Heart left ventricle (tissue), 16 donors: ENCODE results near the gene EIF2B5. TPM values are rescaled to one million over a fixed set of nuclear protein-coding genes. Genes with fewer than 3 reads are reported as not detected.

Experiments
- ATAC-seq, 4 donors: fragments of 200-7000 bp; cut with Tn5 transposase; one replicate each; pipeline ENCODE4 v1.9.1; 2020 to 2022; ENCODE audit warnings: moderate library complexity in 4 of 4, mild to moderate bottlenecking in 3 of 4, moderate number of reproducible peaks in 1 of 4
- DNase-seq, 5 donors: peaks; one replicate each; pipeline ENCODE4 v3.0.0-alpha.2; 2020
- H3K27ac ChIP-seq, 12 donors: fragments of 200-600 bp; sonication (generic) in 4 of 12; one replicate each; pipeline versions ENCODE4 v1.5.0 to v1.8.0; 2016 to 2022; ENCODE audit warnings: mild to moderate bottlenecking in 2 of 12
- H3K27me3 ChIP-seq, 9 donors: fragments of 200-600 bp; sonication (generic) in 2 of 9; one replicate each; pipeline versions ENCODE4 v1.5.1 to v1.8.0; 2016 to 2022; ENCODE audit warnings: mild to moderate bottlenecking in 3 of 9
- H3K36me3 ChIP-seq, 9 donors: fragments of 200-600 bp; sonication (generic) in 2 of 9; one replicate each; pipeline versions ENCODE4 v1.5.0 to v1.8.0; 2018 to 2022; ENCODE audit warnings: mild to moderate bottlenecking in 2 of 9
- H3K4me1 ChIP-seq, 12 donors: fragments of 200-600 bp; sonication (generic) in 4 of 12; one replicate each; pipeline versions ENCODE4 v1.5.0 to v1.8.0; 2016 to 2022; ENCODE audit warnings: mild to moderate bottlenecking in 3 of 12
- H3K4me3 ChIP-seq, 12 donors: fragments of 200-600 bp; sonication (generic) in 4 of 12; one replicate each; pipeline versions ENCODE4 v1.5.0 to v1.8.0; 2017 to 2022; ENCODE audit warnings: mild to moderate bottlenecking in 9 of 12, moderate library complexity in 4 of 12
- H3K9me3 ChIP-seq, 12 donors: fragments of 200-600 bp; sonication (generic) in 4 of 12; one replicate each; pipeline versions ENCODE4 v1.5.0 to v1.8.0; 2016 to 2022; ENCODE audit warnings: mild to moderate bottlenecking in 1 of 12
- POLR2A ChIP-seq, 2 donors: fragments of 450-650 bp; IDR thresholded peaks; one replicate each; pipeline ENCODE4 v1.6.1; 2017; ENCODE audit warnings: antibody characterized with exemption in 2 of 2, mild to moderate bottlenecking in 2 of 2, moderate library complexity in 2 of 2
- WGBS, 4 donors: extraction: QIAGEN DNeasy Blood & Tissue Kit in 2 of 4; methylation state at CpG; one replicate each; pipeline versions ENCODE4 v1.1.5 to v1.1.7; 2013 to 2018; 5-methylcytosine and 5-hydroxymethylcytosine counted together
- intact Hi-C, 10 donors: fragments of 100-400 bp; cut with DNase I; formaldehyde crosslinking; loops; one replicate each; pipeline versions ENCODE4 v1.11.1 to v1.14.2; 2022
- polyA plus RNA-seq, 2 donors: library from polyadenylated mRNA; stranded (reverse); fragments of 200-250 nt; gene quantifications; one replicate each; pipeline ENCODE4 v1.2.3, GENCODE V29; 2013
- total RNA-seq, 9 donors: library from RNA; depleted of rRNA in 2 of 9; stranded (reverse); fragments of >200 nt in 2 of 9; fragmentation: NEBNext Ultra II Directional in 3 of 9; extraction: Animal tissue kit (Norgen Biotek cat#: 25700) in 3 of 9; gene quantifications; one replicate each; pipeline versions ENCODE4 v1.1.0 to v1.2.4, GENCODE V29; 2016 to 2023
- TF ChIP-seq, protein P1 (sequence below), 12 donors: fragments of 200-600 bp; sonication (generic) in 4 of 12; IDR thresholded peaks; one replicate each; pipeline versions ENCODE4 v1.5.0 to v1.8.0; 2018 to 2022; ENCODE audit warnings: antibody characterized with exemption in 12 of 12, mild to moderate bottlenecking in 5 of 12
- donor health status: ischemic (EF 13 %, LVEDD 7.1; RV severe dilation, severe dysfunction).
- donor health status: healthy with polysubstance abuse.
- donor health status: DM: no; HTN: yes; CAD: no.
- donor health status: DM: no; HTN: no; CAD: no.
- donor health status: ischemic (EF 25% LVEDD 6.9; RV normal size, moderate dysfunction).
- donor health status: ischemic (EF 25% LVEDD 5.7; RV mildly dilated, moderate dysfunction).
- donor health status: healthy.
- donor health status: DM: yes; HTN: yes; CAD: no.
- donor health status: ischemic (EF 35%, LVEDD 5.7; RV mildly dilated, moderate dysfunction).
- donor health status: nonischemic (EF 11% LVEDD 7.7; RV severe dilation, severe dysfunction).
- donor health status: DM: yes; HTN: yes; CAD: no.
- donor health status: PGD.
- donor health status: ischemic (EF 29% LVEDD 5.4; RV normal size, mild dysfunction).
- donor health status: nonischemic (EF 23%, LVEDD 6.1; RV moderate dilation, normal function).

The EIF2B5 gene
- total and polyA plus RNA-seq, 11 donors, result 24.5 to 58.2 (median 30.9) TPM

- H3K4me3 ChIP-seq, result peak overlapping the region; percentile 64 to 100 (median 97)
- H3K27ac ChIP-seq, result peak overlapping the region; percentile 49 to 99 (median 96)
- no peaks in the 10 kb centered on the region for H3K9me3 ChIP-seq
- 26 to 34% (median 29%) methylated on average over 3 of the region's 3 CpGs for WGBS, 4 donors
- peaks cover 3 to 66% (median 62%) of the 10 kb centered on the region in 9 donors for H3K36me3 ChIP-seq
- ATAC-seq, result no peak
- intact Hi-C loops, result loop anchor here in 4 of 10 donors (1.0 to 10.0 kb wide), 5 partner anchors 19 to 141 kb away; partner anchors contain the start of genes DVL3 (in 1 of the 4), EIF4G1 (in 1 of the 4) and PSMD2 (in 1 of the 4)
- H3K4me1 ChIP-seq, result peaks cover 0 to 60% (median 33%) of the 10 kb centered on the region in 12 donors
- no peaks in the 10 kb centered on the region for H3K27me3 ChIP-seq
- DNase-seq, result no peak
- no peak for TF ChIP-seq POLR2A (IDR thresholded peaks at IDR 0.05)
- TF ChIP-seq, protein P1, sequence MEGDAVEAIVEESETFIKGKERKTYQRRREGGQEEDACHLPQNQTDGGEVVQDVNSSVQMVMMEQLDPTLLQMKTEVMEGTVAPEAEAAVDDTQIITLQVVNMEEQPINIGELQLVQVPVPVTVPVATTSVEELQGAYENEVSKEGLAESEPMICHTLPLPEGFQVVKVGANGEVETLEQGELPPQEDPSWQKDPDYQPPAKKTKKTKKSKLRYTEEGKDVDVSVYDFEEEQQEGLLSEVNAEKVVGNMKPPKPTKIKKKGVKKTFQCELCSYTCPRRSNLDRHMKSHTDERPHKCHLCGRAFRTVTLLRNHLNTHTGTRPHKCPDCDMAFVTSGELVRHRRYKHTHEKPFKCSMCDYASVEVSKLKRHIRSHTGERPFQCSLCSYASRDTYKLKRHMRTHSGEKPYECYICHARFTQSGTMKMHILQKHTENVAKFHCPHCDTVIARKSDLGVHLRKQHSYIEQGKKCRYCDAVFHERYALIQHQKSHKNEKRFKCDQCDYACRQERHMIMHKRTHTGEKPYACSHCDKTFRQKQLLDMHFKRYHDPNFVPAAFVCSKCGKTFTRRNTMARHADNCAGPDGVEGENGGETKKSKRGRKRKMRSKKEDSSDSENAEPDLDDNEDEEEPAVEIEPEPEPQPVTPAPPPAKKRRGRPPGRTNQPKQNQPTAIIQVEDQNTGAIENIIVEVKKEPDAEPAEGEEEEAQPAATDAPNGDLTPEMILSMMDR (IDR thresholded peaks at IDR 0.05), result no peak
Measured at GRCh38 chr3:184175981-184176376, 40.8 kb downstream of the EIF2B5 start.

DNA sequence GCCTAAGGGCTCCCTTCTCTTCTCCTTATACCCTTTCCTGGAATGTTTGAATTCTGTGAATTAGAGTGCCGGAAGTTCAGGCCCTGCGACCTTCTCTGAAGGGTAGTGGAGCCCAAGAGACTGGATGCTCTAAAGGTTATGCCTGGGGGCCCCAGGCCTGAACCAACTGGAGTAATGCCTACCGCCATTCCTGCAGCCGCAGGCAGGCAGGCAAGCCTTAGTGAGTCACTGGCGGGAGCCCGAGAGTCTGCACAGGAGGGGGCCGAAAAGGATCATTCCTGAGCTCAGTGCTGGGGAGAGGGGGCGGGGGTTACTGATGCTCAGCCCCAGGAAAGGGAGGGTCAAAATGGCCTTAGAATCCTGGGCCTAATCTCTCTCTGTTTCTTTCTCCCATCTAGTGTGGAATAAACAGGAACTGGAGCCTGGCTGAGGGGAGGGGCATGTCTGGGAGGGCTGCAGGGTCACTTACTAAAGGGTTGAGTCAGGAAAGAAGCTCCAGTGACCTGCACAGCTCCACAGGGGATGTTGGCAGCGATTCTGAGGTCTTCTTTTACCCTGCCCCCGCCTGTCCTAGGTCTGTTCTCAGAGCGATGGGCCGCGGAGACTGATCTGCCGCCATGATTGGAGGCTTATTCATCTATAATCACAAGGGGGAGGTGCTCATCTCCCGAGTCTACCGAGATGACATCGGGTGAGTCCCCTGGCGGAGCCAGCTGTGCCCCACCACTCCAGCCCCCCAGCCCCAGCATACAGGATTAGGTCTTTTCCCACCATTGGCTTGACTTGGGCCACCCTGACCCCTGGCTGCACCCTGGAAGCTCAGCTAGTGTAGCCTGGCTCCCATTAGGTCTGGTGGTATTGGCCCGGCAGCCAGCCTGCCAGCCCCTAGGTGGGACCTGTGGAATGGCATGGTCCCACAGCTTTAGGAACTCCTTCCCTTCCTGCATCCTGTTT lies 41.5 kb downstream of the EIF2B5 start:
- TF ChIP-seq POLR2A (IDR thresholded peaks at IDR 0.05), result no peak
- TF ChIP-seq, protein P1 (IDR thresholded peaks at IDR 0.05), result no peak
- WGBS, 4 donors, result 10 to 25% (median 19%) methylated on average over 12 to 19 of the region's 19 CpGs
- no peaks in the 10 kb centered on the region for H3K9me3 ChIP-seq
- H3K27ac ChIP-seq, result peak overlapping the region; percentile 49 to 99 (median 96)
- peak; percentile 69 to 83 (median 77) for DNase-seq
- intact Hi-C loops, result loop anchor here in 3 of 10 donors (1.0 to 10.0 kb wide), 4 partner anchors 9 to 141 kb away; partner anchors contain the start of genes EIF4G1 (in 1 of the 3) and PSMD2 (in 1 of the 3)
- H3K36me3 ChIP-seq, result peaks cover 7 to 66% (median 62%) of the 10 kb centered on the region in 9 donors
- ATAC-seq, result peak; percentile 24 to 60 (median 52)
- peak overlapping the region in 11 of 12 donors; percentile 64 to 100 (median 97) for H3K4me3 ChIP-seq
- H3K27me3 ChIP-seq, result no peaks in the 10 kb centered on the region
- peaks cover 0 to 60% (median 33%) of the 10 kb centered on the region in 12 donors for H3K4me1 ChIP-seq

- peak overlapping the region in 9 of 12 donors; percentile 64 to 100 (median 97) for H3K4me3 ChIP-seq
- H3K36me3 ChIP-seq, result peaks cover 10 to 66% (median 63%) of the 10 kb centered on the region in 9 donors
- DNase-seq (no peak), ATAC-seq (no peak)
- no peaks in the 10 kb centered on the region for H3K9me3 ChIP-seq
- H3K27ac ChIP-seq, result peak overlapping the region in 10 of 12 donors; percentile 90 to 99 (median 96)
- WGBS, 4 donors, result 18 to 32% (median 25%) methylated on average over 4 of the region's 4 CpGs
- TF ChIP-seq POLR2A (IDR thresholded peaks at IDR 0.05), result no peak
- TF ChIP-seq, protein P1 (IDR thresholded peaks at IDR 0.05), result no peak
- H3K27me3 ChIP-seq, result no peaks in the 10 kb centered on the region
- intact Hi-C loops, result loop anchor here in 3 of 10 donors (1.0 to 10.0 kb wide), 4 partner anchors 8 to 140 kb away; partner anchors contain the start of genes EIF4G1 (in 1 of the 3) and PSMD2 (in 1 of the 3)
- peaks cover 0 to 60% (median 33%) of the 10 kb centered on the region in 12 donors for H3K4me1 ChIP-seq
Measured at GRCh38 chr3:184177331-184177731, 42.2 kb downstream of the EIF2B5 start.
